HEK293 (cell line): ENCODE results near the gene DOCK4.

Experiments used
- SP7 ChIP-seq: fragments of 450-650 bp; formaldehyde crosslinking; IDR thresholded peaks from 2 replicates; pipeline ENCODE4 v1.5.1; 2016; ENCODE audit warnings: missing biosample characterization, missing genetic modification characterization
- ZNF37A ChIP-seq: fragments of 450-650 bp; IDR thresholded peaks from 2 replicates; pipeline ENCODE4 v1.5.1; 2018; ENCODE audit warnings: missing biosample characterization, missing genetic modification characterization
- TF ChIP-seq, protein P1 (sequence below): fragments of 450-650 bp; formaldehyde crosslinking; IDR thresholded peaks from 2 replicates; pipeline ENCODE4 v1.5.1; 2016; ENCODE audit warnings: missing biosample characterization, missing genetic modification characterization
- TF ChIP-seq, protein P2 (sequence below): fragments of 450-650 bp; formaldehyde crosslinking; IDR thresholded peaks from 2 replicates; pipeline ENCODE4 v1.5.1; 2016; ENCODE audit warnings: missing biosample characterization, missing genetic modification characterization

DNA sequence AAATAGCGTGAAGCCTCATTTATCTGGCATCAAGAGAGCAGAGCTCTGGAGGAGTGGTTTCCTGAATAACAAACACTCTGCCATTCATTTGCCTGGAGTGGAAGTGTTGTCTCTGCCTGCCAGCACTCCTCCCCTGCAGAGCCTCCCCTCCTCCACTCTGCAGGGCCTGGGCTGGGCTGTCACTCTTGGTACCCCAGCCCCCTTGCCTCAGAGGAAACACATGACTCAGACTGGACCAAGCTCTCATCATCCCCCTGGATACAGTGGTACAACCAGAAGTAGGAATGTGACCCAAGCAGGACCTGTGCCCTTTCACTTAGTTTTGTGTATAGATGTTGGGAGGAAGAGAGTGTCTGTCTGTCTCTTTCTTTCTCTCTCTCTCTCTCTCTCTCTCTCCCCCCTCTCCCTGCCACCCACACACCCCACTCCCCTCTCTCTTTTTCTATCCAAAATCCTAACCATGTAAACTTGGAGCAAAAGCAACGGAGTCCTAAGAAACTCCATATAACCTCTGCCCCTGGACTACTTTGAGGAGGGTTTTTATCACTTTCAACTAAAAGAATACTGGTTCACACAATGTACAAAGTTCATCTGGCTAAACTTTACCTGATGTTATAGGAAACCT, 43.9 kb downstream of the DOCK4 start:
- TF ChIP-seq, protein P1, sequence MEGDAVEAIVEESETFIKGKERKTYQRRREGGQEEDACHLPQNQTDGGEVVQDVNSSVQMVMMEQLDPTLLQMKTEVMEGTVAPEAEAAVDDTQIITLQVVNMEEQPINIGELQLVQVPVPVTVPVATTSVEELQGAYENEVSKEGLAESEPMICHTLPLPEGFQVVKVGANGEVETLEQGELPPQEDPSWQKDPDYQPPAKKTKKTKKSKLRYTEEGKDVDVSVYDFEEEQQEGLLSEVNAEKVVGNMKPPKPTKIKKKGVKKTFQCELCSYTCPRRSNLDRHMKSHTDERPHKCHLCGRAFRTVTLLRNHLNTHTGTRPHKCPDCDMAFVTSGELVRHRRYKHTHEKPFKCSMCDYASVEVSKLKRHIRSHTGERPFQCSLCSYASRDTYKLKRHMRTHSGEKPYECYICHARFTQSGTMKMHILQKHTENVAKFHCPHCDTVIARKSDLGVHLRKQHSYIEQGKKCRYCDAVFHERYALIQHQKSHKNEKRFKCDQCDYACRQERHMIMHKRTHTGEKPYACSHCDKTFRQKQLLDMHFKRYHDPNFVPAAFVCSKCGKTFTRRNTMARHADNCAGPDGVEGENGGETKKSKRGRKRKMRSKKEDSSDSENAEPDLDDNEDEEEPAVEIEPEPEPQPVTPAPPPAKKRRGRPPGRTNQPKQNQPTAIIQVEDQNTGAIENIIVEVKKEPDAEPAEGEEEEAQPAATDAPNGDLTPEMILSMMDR: no peak
- TF ChIP-seq ZNF37A (tag by site-specific recombination) (no peak), SP7 (tag by site-specific recombination) (no peak; the same call in 1 of the 2 replicates)
- TF ChIP-seq, protein P2, sequence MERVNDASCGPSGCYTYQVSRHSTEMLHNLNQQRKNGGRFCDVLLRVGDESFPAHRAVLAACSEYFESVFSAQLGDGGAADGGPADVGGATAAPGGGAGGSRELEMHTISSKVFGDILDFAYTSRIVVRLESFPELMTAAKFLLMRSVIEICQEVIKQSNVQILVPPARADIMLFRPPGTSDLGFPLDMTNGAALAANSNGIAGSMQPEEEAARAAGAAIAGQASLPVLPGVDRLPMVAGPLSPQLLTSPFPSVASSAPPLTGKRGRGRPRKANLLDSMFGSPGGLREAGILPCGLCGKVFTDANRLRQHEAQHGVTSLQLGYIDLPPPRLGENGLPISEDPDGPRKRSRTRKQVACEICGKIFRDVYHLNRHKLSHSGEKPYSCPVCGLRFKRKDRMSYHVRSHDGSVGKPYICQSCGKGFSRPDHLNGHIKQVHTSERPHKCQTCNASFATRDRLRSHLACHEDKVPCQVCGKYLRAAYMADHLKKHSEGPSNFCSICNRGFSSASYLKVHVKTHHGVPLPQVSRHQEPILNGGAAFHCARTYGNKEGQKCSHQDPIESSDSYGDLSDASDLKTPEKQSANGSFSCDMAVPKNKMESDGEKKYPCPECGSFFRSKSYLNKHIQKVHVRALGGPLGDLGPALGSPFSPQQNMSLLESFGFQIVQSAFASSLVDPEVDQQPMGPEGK (tag by site-specific recombination): peak; percentile 88
